K562 treated with DMSO at 1 percent for 24 hours (cell line): ENCODE data around the gene SATB1. TPM values are rescaled to one million over a fixed set of nuclear protein-coding genes. Genes with fewer than 3 reads are reported as not detected.

ENCODE experiments used
- total RNA-seq: library from RNA; unstranded; fragments of 300-600 nt; gene quantifications from 2 replicates; pipeline ENCODE4 v1.2.3, GENCODE V29; 2022; ENCODE audit warnings: low read depth; ENCODE audit not compliant: insufficient read depth

SATB1 gene
- 0.05 TPM in 1 of 2 replicates, not detected in the other for total RNA-seq

GRCh38 chr3:18424729-18425640 is at the start of gene SATB1:
TSS of gene SATB1 (minus strand) at chr3:18425339. CDS start at chr3:18420967, 4,372 bp downstream.

